ENCODE measurements around the gene OBSCN. TPM values are rescaled to one million over a fixed set of nuclear protein-coding genes. Genes with fewer than 3 reads are reported as not detected.

Gene OBSCN
- total RNA-seq, 2 experiments from 2014 or later = 29.5 to 45.2 TPM

DNA sequence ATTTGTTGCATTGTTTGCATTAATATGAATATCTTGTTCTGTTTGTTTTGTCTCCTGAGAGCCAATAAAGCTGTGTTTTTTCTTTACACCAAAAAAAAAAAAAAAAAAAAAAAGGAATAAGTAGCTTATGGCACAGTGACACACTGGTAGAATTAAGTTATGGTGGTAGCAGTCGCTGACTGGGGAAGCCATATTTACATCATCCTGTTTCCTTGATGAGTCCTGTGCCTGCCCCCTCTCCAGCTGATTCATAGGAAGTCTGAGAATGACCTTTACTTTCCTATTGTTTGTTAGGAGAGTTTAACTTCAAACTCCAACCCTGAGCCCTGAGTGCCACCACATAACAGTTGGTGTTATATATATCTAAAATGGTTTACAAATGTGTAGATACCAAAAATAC lies 62.2 kb downstream of the OBSCN start:
- Histone ChIP-seq H4K20me1 (ENCODE audit: insufficient read depth, low read length) (no peaks in the 10 kb centered on the region), H3K4me1 (ENCODE audit: insufficient read depth, low read length, poor library complexity, severe bottlenecking) (no peaks in the 10 kb centered on the region), H3K36me3 (ENCODE audit: insufficient read depth, low read length) (no peaks in the 10 kb centered on the region), H3K4me3 (ENCODE audit: low read depth, low read length, poor library complexity, severe bottlenecking) (no peak overlapping the region), H3K9me3 (ENCODE audit: low read length) (no peaks in the 10 kb centered on the region), H2AFZ (ENCODE audit: low read length) (no peak overlapping the region), H3K9me2 (ENCODE audit: insufficient read depth, low read length) (no peaks in the 10 kb centered on the region), H3K27ac (ENCODE audit: low read depth, low read length, poor library complexity, severe bottlenecking) (no peak overlapping the region), H3K79me2 (ENCODE audit: insufficient read depth, low read depth, low read length) (no peaks in the 10 kb centered on the region), H3K4me2 (ENCODE audit: low read length) (no peak overlapping the region)
- ChIA-PET POLR2A (interaction anchor here (0.6 kb wide), 2 partner anchors 60 to 137 kb away, joined by 3 to 4 read pairs; no protein-coding TSS in a partner anchor), CTCF (ENCODE audit: unreplicated experiment) (no interaction called here)
- TF ChIP-seq, protein P1, sequence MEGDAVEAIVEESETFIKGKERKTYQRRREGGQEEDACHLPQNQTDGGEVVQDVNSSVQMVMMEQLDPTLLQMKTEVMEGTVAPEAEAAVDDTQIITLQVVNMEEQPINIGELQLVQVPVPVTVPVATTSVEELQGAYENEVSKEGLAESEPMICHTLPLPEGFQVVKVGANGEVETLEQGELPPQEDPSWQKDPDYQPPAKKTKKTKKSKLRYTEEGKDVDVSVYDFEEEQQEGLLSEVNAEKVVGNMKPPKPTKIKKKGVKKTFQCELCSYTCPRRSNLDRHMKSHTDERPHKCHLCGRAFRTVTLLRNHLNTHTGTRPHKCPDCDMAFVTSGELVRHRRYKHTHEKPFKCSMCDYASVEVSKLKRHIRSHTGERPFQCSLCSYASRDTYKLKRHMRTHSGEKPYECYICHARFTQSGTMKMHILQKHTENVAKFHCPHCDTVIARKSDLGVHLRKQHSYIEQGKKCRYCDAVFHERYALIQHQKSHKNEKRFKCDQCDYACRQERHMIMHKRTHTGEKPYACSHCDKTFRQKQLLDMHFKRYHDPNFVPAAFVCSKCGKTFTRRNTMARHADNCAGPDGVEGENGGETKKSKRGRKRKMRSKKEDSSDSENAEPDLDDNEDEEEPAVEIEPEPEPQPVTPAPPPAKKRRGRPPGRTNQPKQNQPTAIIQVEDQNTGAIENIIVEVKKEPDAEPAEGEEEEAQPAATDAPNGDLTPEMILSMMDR (conservative IDR thresholded peaks at IDR 0.05; ENCODE audit: low read length) = no peak
- no peak for DNase-seq (ENCODE audit: low spot score)
- intact Hi-C loops (cut with micrococcal nuclease; ENCODE audit: unreplicated experiment) = loop anchor here (10.0 kb wide), 1 partner anchor 135 kb away; no protein-coding TSS in a partner anchor
- no TSS peak for BruUV-seq (replicated peaks)

DNA sequence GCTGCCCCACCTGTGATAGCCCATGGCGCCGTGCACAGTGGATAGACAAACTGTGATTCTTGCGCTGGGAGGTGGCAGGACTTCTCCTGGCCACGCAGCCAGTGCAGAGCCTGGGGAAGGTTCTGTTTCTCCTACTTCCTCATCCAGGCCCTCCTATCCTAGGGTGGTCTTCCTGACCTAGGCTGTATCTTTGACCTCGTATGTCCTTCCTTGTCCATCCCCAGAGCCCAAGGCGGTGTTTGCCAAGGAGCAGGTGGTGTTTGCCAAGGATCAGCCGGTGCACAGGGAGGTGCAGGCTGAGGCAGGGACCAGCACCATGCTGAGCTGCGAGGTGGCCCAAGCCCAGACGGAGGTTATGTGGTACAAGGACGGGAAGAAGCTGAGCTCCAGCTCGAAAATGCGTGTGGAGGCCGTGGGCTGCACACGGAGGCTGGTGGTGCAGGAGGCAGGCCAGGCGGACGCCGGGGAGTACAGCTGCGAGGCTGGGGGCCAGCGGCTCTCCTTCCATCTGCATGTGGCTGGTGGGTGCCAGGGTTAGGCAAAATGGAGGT lies 63.9 kb downstream of the OBSCN start:
- H3K4me2 ChIP-seq (ENCODE audit: low read length) = no peak overlapping the region
- intact Hi-C loops (cut with micrococcal nuclease; ENCODE audit: unreplicated experiment) = loop anchor here (10.0 kb wide), 1 partner anchor 137 kb away; no protein-coding TSS in a partner anchor
- H4K20me1 ChIP-seq (ENCODE audit: insufficient read depth, low read length) = no peaks in the 10 kb centered on the region
- CTCF ChIA-PET (ENCODE audit: unreplicated experiment) = no interaction called here
- no peaks in the 10 kb centered on the region for H3K9me3 ChIP-seq (ENCODE audit: low read length)
- no peak overlapping the region for H3K27ac ChIP-seq (ENCODE audit: low read depth, low read length, poor library complexity, severe bottlenecking)
- POLR2A ChIA-PET = interaction anchor here (0.6 kb wide), 1 partner anchor 41 kb away, joined by 4 read pairs; no protein-coding TSS in a partner anchor
- H3K4me1 ChIP-seq (ENCODE audit: insufficient read depth, low read length, poor library complexity, severe bottlenecking) = peaks cover 13% of the 10 kb centered on the region
- no peaks in the 10 kb centered on the region for H3K79me2 ChIP-seq (ENCODE audit: insufficient read depth, low read depth, low read length)
- H3K36me3 ChIP-seq (ENCODE audit: insufficient read depth, low read length) = no peaks in the 10 kb centered on the region
- H2AFZ ChIP-seq (ENCODE audit: low read length) = no peak overlapping the region
- no TSS peak for BruUV-seq (replicated peaks)
- no peaks in the 10 kb centered on the region for H3K9me2 ChIP-seq (ENCODE audit: insufficient read depth, low read length)
- no peak overlapping the region for H3K4me3 ChIP-seq (ENCODE audit: low read depth, low read length, poor library complexity, severe bottlenecking)
- no peak for DNase-seq (ENCODE audit: low spot score)
- TF ChIP-seq, protein P1 (conservative IDR thresholded peaks at IDR 0.05; ENCODE audit: low read length) = no peak
- no peak for TF ChIP-seq EZH2phosphoT487 (IDR thresholded peaks at IDR 0.05; ENCODE audit: borderline replicate concordance, low read depth, low read length)

DNA sequence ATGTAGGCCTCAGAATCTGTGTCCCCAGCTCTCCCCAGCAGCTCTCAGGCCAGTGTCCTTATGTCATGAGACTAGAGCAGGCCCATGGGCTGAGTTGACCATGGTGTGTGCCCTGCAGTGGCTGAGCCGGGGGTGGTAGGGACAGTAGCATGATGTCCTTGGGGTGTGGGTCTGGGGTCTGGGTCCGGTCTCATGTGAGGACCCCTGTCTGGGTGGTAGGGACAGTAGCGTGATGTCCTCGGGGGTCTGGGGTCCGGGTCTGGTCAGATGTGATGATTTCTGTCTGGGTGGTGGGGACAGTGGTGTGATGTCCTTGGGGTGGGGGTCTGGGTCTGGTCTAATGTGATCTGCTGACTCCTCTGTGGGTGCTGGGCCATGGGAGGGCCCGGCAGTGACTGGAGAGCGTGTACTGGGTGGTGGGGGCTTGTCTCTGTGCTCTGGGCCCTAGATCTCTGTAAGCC lies 64.5 kb downstream of the OBSCN start:
- H3K27ac ChIP-seq (ENCODE audit: low read depth, low read length, poor library complexity, severe bottlenecking) = no peak overlapping the region
- BruUV-seq (replicated peaks) = no TSS peak
- DNase-seq (ENCODE audit: low spot score) = no peak
- CTCF ChIA-PET (ENCODE audit: unreplicated experiment) = no interaction called here
- H3K79me2 ChIP-seq (ENCODE audit: insufficient read depth, low read depth, low read length) = no peaks in the 10 kb centered on the region
- POLR2A ChIA-PET = interaction anchor here (0.6 kb wide), 1 partner anchor 40 kb away, joined by 4 read pairs; no protein-coding TSS in a partner anchor
- no peaks in the 10 kb centered on the region for H4K20me1 ChIP-seq (ENCODE audit: insufficient read depth, low read length)
- no peaks in the 10 kb centered on the region for H3K36me3 ChIP-seq (ENCODE audit: insufficient read depth, low read length)
- H3K9me3 ChIP-seq (ENCODE audit: low read length) = no peaks in the 10 kb centered on the region
- H3K4me2 ChIP-seq (ENCODE audit: low read length) = no peak overlapping the region
- no peak for TF ChIP-seq EZH2phosphoT487 (IDR thresholded peaks at IDR 0.05; ENCODE audit: borderline replicate concordance, low read depth, low read length)
- TF ChIP-seq, protein P1 (conservative IDR thresholded peaks at IDR 0.05; ENCODE audit: low read length) = no peak
- H3K9me2 ChIP-seq (ENCODE audit: insufficient read depth, low read length) = no peaks in the 10 kb centered on the region
- H3K4me3 ChIP-seq (ENCODE audit: low read depth, low read length, poor library complexity, severe bottlenecking) = no peak overlapping the region
- peaks cover 13% of the 10 kb centered on the region for H3K4me1 ChIP-seq (ENCODE audit: insufficient read depth, low read length, poor library complexity, severe bottlenecking)
- intact Hi-C loops (cut with micrococcal nuclease; ENCODE audit: unreplicated experiment) = loop anchor here (10.0 kb wide), 1 partner anchor 138 kb away; no protein-coding TSS in a partner anchor
- no peak overlapping the region for H2AFZ ChIP-seq (ENCODE audit: low read length)

All from OCI-LY7 (cell line).